ENCODE measurements around the gene MMP1.

The MMP1 gene

DNA sequence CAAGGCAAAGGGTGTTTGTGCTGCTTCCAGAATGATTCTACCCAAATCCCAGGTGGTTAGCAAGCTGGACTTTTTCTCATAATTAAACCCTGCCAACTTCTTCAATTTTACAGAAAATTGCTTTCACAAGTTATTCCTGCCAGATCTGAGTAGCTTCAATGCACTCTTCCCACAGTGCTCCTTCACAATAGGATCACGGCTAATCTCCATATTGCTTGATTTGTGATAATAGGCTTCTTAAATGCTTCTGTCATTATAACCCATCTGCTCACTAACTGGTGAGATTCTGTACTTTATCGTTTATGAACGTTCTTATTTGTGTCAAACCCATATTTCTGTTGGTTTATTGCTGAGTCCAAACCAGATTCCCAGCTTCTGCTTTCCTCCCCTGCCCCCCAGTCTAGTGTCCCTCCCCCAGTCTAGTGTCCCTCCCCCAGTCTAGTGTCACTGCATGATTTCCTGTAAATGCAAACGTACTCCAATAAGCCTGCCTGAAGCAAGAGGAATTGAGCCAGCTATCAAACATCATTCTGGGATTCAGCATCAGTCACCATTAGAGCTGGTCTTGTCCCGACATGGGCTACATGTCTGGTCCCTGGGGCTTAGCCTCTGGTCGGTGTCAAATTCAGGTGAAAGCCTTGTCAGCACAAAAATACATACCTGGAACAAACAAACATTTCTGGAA lies 31.5 kb upstream of the MMP1 start:
- TF ChIP-seq GATA2 (IDR thresholded peaks at IDR 0.05; ENCODE audit: low read depth, low read length) (no peak), GATA3 (IDR thresholded peaks at IDR 0.05; ENCODE audit: low read depth, low read length) (no peak)

DNA sequence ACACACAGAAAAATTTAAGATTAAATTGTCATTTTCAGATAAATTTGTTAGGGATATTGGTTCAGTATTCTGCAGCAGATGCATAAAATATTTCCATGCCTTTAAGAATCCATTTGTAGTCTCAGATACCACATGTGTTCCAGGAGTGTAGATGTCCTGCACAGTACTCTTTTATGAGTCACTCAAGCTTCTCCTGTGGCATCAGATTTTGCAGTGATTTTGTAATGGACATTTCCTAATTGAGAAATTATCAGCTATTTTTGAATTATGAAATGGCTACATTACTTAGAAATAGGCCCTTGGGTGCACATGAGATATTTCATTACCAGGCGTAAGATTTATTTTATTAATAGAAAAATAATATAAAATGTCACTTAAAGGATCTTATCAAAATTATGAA lies 26.6 kb upstream of the MMP1 start:
- no peak for TF ChIP-seq GATA2 (IDR thresholded peaks at IDR 0.05; ENCODE audit: low read depth, low read length)
- no peak for TF ChIP-seq GATA3 (IDR thresholded peaks at IDR 0.05; ENCODE audit: low read depth, low read length)

DNA sequence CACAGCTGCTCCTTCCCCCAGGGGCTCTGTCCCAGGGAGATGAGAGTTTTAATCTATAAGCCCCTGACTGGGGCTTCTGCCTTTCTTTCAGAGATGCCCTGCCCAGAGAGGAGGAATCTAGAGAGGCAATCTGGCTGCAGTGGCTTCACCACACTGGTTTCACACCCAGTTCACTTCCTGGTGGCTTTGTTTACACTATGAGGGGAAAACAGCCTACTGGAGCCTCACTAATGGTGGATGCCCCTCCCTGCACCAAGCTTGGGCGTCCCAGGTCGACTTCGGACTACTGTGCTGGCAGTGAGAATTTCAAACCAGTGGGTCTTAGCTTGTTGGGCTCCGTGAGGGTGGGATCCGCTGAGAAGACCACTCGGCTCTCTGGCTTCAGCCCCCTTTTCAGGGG lies 21.5 kb upstream of the MMP1 start:
- no peak for TF ChIP-seq GATA2 (IDR thresholded peaks at IDR 0.05; ENCODE audit: low read depth, low read length)
- no peak for TF ChIP-seq GATA3 (IDR thresholded peaks at IDR 0.05; ENCODE audit: low read depth, low read length)

DNA sequence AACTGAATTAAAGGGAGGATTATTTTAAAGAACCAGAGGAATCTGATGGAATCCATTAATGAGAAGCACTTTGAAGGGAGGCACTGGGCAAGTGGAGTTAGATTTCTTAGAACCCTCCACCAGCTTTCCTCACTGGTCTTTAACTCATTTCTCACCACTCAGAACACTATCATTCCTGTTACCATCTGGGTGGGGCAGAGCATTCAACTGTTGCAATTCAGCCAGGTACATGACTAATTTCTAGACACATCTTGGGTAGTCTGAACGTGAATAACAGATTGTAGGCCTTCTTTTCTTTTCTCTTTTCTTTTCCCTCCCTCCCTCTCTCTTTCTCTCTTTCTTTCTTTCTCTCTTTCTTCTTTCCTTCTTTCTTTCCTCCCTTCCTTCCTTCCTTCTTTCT lies 15.5 kb upstream of the MMP1 start:
- TF ChIP-seq GATA3 (IDR thresholded peaks at IDR 0.05; ENCODE audit: low read depth, low read length), result no peak
- TF ChIP-seq GATA2 (IDR thresholded peaks at IDR 0.05; ENCODE audit: low read depth, low read length), result no peak

DNA sequence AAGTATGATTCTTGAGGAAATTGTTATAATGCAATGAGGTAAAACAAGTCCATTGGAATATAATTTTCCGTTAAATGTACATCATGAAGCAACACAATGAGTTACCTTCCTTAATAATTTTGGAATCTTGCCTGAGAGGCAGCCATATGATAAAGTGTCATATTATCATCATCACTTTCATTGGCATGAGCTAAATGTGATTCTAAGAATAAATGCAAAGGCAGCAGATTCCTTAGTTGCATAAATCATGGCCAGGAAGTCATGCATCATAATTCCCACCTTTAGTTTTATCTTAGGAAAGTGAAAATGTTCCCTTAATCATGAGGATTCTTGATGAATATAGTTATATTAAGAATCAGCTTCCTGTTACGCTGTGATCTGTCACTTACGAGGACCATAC lies 14.2 kb upstream of the MMP1 start:
- no peak for TF ChIP-seq GATA3 (IDR thresholded peaks at IDR 0.05; ENCODE audit: low read depth, low read length)

DNA sequence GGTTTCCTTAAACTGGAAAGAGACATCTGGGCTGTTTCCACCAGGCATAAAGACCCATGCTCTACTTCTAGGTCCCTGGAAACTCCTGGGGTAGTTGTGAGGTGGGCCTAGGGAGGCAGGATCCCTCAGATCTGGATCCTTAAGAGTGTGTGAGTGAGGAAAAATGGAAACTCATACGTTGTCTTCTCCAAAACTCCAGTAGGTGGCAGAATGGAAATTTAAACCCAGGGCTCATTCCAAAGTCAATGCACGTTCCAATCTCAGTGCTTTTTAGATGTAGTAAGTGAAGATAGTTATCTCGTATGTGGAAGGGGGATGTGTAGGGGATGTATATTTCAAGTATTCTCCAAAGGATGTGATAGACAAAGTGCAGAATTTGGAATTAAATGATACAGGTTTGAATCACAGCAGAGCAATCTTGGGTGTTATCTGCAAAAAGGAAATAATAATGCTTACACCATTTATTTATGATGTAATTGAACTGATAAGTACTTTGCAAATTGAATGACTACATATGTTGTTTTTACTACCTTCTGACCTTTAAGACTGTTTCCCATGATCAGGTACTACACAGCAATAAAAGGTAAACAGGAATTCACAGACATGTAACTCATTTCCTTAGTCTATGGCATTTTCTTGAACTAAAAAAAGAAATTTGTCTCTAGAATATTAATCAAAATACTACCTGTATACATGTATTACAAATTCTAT lies 13.1 kb upstream of the MMP1 start:
- TF ChIP-seq GATA2 (IDR thresholded peaks at IDR 0.05; ENCODE audit: low read depth, low read length) (no peak), GATA3 (IDR thresholded peaks at IDR 0.05; ENCODE audit: low read depth, low read length) (no peak)

DNA sequence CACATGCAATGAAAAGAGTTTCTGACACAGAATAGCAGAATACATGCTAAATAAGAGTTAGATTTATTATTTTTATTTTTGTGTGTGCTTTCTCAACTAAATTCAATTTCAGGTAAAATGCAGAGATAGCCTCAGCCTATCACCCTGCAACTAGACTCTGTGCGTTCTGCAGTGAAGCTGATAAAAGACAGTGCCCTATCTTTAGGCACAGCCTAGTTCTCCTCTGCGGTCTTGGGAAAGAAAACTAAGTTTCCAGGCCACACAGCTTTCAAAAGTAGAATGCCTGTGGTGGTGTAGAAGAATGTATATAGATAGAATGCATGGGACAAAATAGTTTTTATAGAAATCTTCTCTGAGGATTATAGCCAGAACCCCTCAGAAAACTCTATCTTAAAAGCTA lies 12.0 kb upstream of the MMP1 start:
- TF ChIP-seq GATA2 (IDR thresholded peaks at IDR 0.05; ENCODE audit: low read depth, low read length) (no peak), GATA3 (IDR thresholded peaks at IDR 0.05; ENCODE audit: low read depth, low read length) (no peak)

DNA sequence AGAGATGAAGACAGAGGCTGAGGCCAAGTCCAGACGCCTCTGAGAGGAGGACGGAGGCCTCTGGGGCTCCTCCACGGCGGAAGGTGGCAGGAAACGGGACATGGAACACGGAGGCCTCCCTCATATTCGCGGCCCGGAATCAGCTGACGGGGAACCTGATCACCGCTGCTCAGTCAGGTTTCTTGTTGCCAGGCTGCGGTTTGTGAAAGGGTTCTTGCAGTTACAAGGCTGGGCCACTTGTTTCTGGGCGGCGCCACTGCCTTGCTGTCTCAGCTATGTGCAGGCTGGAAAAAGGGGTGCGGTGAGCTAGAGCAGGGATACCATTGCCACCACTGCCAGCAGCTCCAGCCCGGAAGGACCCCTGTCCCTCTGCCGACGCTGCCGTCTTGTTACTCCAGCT lies 10.0 kb upstream of the MMP1 start:
- TF ChIP-seq GATA2 (IDR thresholded peaks at IDR 0.05; ENCODE audit: low read depth, low read length) (no peak), GATA3 (IDR thresholded peaks at IDR 0.05; ENCODE audit: low read depth, low read length) (no peak)

DNA sequence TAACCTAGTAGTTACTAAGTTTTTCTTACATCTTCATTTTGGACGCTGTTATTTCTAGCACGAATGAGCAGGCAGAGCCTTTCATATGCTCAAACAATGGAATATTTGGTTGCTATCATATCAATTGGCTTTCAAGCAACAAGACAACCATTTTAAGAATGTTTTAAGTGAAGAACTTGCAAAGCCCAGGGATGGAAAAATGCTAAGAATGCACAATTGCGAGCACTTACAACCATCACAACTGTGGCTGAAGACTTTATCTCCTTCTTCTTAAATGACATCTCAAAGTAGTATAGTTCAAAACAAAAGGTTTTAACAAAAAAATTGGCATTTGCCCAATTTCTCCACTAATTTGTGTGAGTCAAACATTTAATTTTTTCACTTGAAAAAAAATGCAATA lies 8.3 kb upstream of the MMP1 start:
- TF ChIP-seq GATA3 (IDR thresholded peaks at IDR 0.05; ENCODE audit: low read depth, low read length) (no peak), GATA2 (IDR thresholded peaks at IDR 0.05; ENCODE audit: low read depth, low read length) (no peak)

DNA sequence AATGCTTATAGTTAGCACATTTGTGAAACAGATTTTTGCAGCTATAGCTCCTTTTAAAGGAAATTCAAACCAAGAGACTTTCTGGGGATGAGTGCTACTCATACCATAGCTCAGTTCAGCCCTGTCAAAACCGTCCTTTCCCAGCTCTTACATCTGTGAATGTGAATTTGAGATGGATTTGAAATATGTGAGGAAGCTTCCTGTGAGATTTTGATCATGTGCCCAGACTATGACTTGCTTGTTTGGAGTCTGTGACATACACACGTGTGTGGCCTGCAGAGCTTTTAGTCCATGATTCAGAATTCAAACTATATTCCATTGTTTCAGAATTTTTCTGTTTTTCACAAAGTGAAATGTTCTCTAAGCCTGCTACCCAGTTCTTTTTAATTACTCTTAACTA lies 4.4 kb upstream of the MMP1 start:
- TF ChIP-seq GATA2 (IDR thresholded peaks at IDR 0.05; ENCODE audit: low read depth, low read length), result no peak
- TF ChIP-seq GATA3 (IDR thresholded peaks at IDR 0.05; ENCODE audit: low read depth, low read length), result no peak

DNA sequence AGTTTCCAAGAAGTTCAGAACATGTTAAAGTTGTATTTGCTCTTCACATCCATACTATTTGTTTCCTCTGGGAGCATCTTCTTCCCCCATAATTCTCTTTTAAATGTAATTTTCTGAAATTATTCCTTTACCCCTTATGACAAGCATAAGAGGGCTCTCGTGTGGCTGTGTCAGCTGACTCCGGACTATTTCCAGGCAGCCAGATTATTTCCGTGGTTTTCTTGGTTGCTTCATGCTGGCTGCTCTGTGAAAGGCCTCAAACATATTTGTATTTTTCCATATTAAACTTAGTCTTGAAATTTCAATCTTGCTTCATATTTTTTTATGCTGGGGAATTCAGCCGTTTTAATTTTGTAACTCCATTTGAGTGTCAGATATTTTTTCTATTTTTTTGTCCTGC lies 2.8 kb upstream of the MMP1 start:
- TF ChIP-seq GATA2 (IDR thresholded peaks at IDR 0.05; ENCODE audit: low read depth, low read length) (no peak), GATA3 (IDR thresholded peaks at IDR 0.05; ENCODE audit: low read depth, low read length) (no peak)

DNA sequence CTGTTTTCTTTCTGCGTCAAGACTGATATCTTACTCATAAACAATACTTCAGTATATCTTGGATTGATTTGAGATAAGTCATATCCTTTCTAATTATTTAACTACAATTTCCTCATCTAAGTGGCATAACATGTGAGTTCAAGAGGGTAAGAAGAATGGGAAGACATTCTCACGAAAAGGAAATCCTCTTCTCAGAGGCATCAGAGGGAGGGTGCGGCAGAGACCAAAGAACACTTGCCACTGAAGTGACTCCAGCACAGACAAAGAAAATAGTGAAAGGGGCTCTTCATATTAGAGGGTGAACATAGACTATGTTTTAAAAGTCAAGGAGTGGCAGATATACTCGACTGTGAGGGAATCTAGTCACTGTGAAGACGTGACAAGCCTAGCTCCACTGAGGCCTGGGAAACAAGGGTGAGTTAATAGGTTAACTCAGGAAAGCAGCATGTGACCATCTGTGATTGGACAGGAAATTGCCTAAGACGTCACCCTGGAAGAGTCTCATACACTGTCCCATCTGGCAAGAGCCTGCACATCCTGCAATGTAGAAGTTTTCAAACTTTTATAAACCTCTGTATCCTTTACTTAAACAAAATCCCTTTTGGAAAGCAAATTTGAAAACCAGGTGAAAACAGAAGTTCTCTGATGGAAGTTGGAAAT lies 1.9 kb upstream of the MMP1 start:
- TF ChIP-seq GATA3 (IDR thresholded peaks at IDR 0.05; ENCODE audit: low read depth, low read length) (no peak), GATA2 (IDR thresholded peaks at IDR 0.05; ENCODE audit: low read depth, low read length) (no peak)

DNA sequence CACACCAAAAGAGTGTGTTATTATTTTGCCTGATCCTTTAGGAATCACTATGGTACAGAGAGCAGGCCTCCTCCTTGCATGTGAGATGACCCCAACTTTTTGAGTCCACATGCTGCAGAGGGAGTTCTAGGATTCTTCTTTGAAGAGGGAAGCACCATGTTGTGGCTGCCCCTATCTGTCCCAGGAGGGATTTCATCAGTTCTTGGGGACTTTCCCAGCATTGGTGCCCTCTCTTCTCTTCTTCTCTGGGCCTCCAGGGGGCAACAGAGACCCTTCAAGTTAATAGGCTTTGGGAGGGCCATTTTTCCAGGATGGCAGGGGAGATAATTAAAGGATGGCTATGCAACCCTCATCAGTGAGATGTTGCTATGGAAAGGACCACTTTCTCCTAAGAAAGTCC lies 3.6 kb downstream of the MMP1 start:
- TF ChIP-seq GATA2 (IDR thresholded peaks at IDR 0.05; ENCODE audit: low read depth, low read length) (no peak), GATA3 (IDR thresholded peaks at IDR 0.05; ENCODE audit: low read depth, low read length) (no peak)

DNA sequence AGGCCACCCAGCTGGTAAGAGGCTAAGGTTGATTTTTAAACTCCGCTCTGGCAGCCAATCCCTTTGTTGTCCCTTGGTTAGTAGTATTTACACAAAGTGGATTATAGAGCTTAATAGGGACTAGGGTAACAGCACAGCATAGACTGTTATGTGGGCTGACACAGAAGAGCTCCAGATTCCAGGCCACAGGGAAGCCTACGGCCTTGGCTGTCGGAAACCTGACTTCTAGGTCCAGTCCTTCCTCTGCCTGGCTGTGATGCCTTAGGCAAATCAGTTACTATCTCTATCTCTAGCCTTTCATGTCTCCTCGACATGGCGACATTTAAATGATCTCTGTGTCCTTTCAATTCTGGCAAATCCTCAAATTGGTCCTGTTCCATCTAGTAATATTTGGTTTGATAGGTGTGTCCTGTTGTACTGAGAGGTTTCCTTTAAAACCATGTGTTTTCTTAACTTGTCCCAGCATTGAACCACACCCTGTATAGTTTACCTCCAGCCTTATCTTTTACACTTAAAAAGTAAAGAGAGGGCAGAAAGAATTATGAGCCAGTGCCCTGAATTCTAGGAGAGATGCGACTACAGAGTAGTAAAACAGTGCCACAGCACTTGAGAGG lies 4.2 kb downstream of the MMP1 start:
- TF ChIP-seq GATA2 (IDR thresholded peaks at IDR 0.05; ENCODE audit: low read depth, low read length) (no peak), GATA3 (IDR thresholded peaks at IDR 0.05; ENCODE audit: low read depth, low read length) (no peak)

DNA sequence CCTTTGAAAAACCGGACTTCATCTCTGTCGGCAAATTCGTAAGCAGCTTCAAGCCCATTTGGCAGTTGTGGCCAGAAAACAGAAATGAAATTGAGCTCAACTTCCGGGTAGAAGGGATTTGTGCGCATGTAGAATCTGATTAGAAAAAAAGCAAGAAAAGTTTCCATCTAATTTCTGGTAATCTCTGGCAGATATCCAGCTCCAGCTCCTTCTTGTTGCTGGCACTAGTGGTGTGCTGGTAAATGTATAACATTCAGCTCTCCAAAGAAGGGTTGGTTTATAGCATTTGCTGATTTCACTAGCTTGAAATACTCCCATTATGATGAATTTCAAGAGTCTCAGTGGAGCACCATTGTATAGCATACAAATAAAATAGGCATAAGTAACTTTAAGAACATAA lies 5.4 kb downstream of the MMP1 start:
- TF ChIP-seq GATA3 (IDR thresholded peaks at IDR 0.05; ENCODE audit: low read depth, low read length), result no peak
- TF ChIP-seq GATA2 (IDR thresholded peaks at IDR 0.05; ENCODE audit: low read depth, low read length), result no peak

Measured in SH-SY5Y (cell line).